Ishikawa (cell line): ENCODE data around the gene LHPP.
A peak's percentile ranks its signal among the peaks of the same experiment; 100 is the strongest.

ENCODE experiments used
- CEBPB ChIP-seq: IDR thresholded peaks from 2 replicates; pipeline ENCODE4 v1.6.1; 2012
- CREB1 ChIP-seq: IDR thresholded peaks from 2 replicates; pipeline ENCODE4 v1.6.1; 2012; ENCODE audit warnings: low read depth
- EGR1 ChIP-seq: IDR thresholded peaks from 2 replicates; pipeline ENCODE4 v1.6.1; 2012
- EP300 ChIP-seq: IDR thresholded peaks from 2 replicates; pipeline ENCODE4 v1.6.1; 2012; ENCODE audit warnings: borderline replicate concordance
- FOXM1 ChIP-seq: IDR thresholded peaks from 2 replicates; pipeline ENCODE4 v1.6.1; 2012; ENCODE audit warnings: low read depth, borderline replicate concordance
- NFIC ChIP-seq: IDR thresholded peaks from 2 replicates; pipeline ENCODE4 v1.6.1; 2012
- RAD21 ChIP-seq: IDR thresholded peaks from 2 replicates; pipeline ENCODE4 v1.6.1; 2012; ENCODE audit warnings: low read depth
- TAF1 ChIP-seq: IDR thresholded peaks from 2 replicates; pipeline ENCODE4 v1.6.1; 2012; ENCODE audit warnings: low read depth, mild to moderate bottlenecking
- TCF12 ChIP-seq: IDR thresholded peaks from 2 replicates; pipeline ENCODE4 v1.6.1; 2012; ENCODE audit warnings: low read depth
- TEAD4 ChIP-seq: IDR thresholded peaks from 2 replicates; pipeline ENCODE4 v1.6.1; 2012
- YY1 ChIP-seq: IDR thresholded peaks from 2 replicates; pipeline ENCODE4 v1.6.1; 2012; ENCODE audit warnings: low read depth
- ZBTB7A ChIP-seq: IDR thresholded peaks from 2 replicates; pipeline ENCODE4 v1.6.1; 2012; ENCODE audit warnings: low read depth
- TF ChIP-seq, protein P1 (sequence below): IDR thresholded peaks from 2 replicates; pipeline ENCODE4 v1.6.1; 2012; ENCODE audit warnings: low read depth, mild to moderate bottlenecking
- TF ChIP-seq, protein P2 (sequence below): IDR thresholded peaks from 2 replicates; pipeline ENCODE4 v1.6.1; 2012
- TF ChIP-seq, protein P3 (sequence below): IDR thresholded peaks from 2 replicates; pipeline ENCODE4 v1.6.1; 2012

LHPP gene

DNA sequence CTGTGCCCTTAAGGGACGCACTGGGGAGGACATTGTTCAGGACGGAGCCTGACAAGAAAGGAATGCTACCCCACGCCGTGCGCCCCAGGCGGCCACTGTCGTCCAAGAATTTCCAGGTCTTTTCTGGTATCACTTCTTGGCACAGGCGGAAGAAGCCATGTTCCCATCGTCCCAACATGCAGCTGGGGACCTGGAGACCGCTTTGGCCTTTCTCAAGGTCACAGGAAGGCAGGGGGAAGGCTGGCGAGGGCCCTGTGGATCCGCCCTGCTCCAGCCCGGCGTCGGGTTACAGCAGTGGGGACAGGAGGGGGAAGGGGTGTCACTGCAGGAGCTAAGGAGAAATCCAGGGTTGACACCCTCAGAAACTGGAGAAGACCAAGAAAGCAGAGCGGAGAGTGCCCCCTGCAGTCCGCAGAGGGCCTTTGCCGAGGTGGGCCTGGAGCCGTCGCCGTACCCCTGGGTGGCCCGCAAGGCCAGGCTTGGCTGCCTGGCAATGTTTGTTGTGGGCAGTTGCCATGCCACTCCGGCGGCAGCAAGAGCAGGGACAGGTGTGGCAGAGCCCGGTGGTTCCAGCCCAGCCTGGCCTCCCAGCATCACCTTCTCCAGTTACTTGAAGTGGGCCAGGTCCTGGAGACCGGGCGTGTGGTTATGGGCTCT, 104.1 kb downstream of the LHPP start:
- TF ChIP-seq, protein P1, sequence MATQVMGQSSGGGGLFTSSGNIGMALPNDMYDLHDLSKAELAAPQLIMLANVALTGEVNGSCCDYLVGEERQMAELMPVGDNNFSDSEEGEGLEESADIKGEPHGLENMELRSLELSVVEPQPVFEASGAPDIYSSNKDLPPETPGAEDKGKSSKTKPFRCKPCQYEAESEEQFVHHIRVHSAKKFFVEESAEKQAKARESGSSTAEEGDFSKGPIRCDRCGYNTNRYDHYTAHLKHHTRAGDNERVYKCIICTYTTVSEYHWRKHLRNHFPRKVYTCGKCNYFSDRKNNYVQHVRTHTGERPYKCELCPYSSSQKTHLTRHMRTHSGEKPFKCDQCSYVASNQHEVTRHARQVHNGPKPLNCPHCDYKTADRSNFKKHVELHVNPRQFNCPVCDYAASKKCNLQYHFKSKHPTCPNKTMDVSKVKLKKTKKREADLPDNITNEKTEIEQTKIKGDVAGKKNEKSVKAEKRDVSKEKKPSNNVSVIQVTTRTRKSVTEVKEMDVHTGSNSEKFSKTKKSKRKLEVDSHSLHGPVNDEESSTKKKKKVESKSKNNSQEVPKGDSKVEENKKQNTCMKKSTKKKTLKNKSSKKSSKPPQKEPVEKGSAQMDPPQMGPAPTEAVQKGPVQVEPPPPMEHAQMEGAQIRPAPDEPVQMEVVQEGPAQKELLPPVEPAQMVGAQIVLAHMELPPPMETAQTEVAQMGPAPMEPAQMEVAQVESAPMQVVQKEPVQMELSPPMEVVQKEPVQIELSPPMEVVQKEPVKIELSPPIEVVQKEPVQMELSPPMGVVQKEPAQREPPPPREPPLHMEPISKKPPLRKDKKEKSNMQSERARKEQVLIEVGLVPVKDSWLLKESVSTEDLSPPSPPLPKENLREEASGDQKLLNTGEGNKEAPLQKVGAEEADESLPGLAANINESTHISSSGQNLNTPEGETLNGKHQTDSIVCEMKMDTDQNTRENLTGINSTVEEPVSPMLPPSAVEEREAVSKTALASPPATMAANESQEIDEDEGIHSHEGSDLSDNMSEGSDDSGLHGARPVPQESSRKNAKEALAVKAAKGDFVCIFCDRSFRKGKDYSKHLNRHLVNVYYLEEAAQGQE: no peak
- TF ChIP-seq TCF12 (peak; percentile 86), NFIC (peak; percentile 89), EGR1 (no peak), EP300 (peak; percentile 83), RAD21 (peak; percentile 91), TAF1 (no peak), CREB1 (no peak), FOXM1 (peak; percentile 39; the same call in 1 of the 2 replicates), YY1 (peak; percentile 87), TEAD4 (peak; percentile 98), CEBPB (0 out of 2 replicates have a peak, but pooled peaks have one; percentile 27), ZBTB7A (peak; percentile 85)
- TF ChIP-seq, protein P2, sequence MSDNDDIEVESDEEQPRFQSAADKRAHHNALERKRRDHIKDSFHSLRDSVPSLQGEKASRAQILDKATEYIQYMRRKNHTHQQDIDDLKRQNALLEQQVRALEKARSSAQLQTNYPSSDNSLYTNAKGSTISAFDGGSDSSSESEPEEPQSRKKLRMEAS: peak; percentile 36; the same call in 1 of the 2 replicates
- TF ChIP-seq, protein P3, sequence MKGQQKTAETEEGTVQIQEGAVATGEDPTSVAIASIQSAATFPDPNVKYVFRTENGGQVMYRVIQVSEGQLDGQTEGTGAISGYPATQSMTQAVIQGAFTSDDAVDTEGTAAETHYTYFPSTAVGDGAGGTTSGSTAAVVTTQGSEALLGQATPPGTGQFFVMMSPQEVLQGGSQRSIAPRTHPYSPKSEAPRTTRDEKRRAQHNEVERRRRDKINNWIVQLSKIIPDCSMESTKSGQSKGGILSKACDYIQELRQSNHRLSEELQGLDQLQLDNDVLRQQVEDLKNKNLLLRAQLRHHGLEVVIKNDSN: no peak

DNA sequence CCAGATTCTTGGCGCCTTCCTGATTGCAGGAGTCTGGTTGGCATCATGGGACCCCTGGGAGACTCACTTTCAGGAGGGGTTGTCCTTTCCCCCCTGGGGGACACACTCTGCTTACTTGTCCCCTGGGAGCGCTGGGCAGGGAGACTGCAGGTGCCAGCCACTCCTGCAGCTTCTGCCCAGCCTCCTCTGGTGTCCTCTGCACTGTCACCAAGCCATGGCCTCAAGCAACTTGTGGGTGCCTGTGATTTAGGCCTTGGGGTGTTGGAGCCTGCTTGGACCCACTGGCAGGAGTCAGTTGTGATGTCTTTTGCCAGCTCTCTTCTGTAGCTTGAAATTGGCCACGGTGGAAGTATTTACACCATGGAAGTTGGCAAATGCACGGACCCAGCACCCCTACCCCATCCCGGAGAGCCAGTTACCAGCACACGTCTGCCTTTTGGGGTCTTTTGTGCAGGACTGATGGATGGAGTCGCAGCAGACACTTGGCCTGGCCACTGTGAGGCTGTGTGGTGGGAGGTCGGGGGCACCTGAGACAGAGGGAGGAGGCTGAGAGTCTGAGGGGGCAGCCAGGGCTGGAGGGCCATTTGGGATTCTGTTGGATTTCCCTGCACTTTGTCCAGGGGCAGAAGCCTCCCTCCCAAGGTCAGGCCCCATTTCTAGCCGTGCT, 104.7 kb downstream of the LHPP start:
- TF ChIP-seq CEBPB (no peak), TAF1 (no peak), FOXM1 (no peak), ZBTB7A (no peak), CREB1 (no peak), TEAD4 (no peak), RAD21 (no peak)
- TF ChIP-seq, protein P3: no peak
- TF ChIP-seq, protein P1: no peak

DNA sequence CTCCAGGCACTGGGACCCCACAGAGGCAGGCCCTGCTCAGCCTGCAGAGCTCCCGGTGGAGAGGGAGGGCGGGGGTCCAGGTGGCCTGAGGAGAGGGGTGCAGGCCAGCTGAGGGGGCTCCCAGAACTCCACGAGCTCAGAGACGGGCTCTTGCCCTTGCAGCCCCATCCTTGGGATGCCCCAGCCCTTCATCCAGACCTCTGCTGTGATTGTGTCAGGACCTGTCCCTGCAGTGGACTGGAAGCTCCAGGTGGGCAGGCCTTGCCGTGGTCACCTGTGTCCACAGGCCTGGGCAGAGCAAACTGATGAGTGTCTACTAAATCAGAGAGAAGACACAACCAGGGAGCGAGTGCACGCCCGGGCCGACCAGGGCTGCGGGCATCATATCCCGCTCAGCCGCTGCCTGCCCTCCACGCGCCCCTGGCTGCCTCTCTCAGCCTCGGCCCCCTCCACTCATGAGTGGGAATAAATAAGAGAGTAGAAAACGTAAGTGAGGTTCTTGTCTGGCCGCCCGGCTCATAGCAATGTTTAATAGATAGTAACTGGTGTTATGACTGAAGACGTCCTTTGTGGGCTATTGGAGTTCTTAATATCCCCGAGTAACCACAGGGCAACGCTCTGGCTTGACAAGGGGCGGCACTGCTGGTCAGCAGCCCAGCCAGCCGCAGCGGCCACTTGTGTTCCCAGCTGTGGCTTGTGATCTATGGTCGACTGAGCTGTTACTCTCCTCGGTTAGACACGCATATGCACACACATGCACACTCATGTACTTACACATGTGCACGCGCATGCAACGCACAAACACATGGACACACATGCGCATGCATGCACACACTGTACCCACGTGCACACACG, 105.6 kb downstream of the LHPP start:
- TF ChIP-seq TCF12: no peak
- TF ChIP-seq ZBTB7A: no peak
- no peak for TF ChIP-seq YY1
- TF ChIP-seq RAD21: no peak
- TF ChIP-seq FOXM1: no peak
- no peak for TF ChIP-seq TEAD4
- no peak for TF ChIP-seq EGR1
- no peak for TF ChIP-seq EP300
- TF ChIP-seq, protein P2: no peak
- TF ChIP-seq TAF1: no peak
- no peak for TF ChIP-seq NFIC
- TF ChIP-seq, protein P1: no peak
